ENCODE results near the gene ADAMTS16. TPM values are rescaled to one million over a fixed set of nuclear protein-coding genes. Genes with fewer than 3 reads are reported as not detected.
A peak's percentile ranks its signal among the peaks of the same experiment; 100 is the strongest.

ADAMTS16 gene
- total RNA-seq, 1 donor from 2014 or later, result 4.1 TPM

DNA sequence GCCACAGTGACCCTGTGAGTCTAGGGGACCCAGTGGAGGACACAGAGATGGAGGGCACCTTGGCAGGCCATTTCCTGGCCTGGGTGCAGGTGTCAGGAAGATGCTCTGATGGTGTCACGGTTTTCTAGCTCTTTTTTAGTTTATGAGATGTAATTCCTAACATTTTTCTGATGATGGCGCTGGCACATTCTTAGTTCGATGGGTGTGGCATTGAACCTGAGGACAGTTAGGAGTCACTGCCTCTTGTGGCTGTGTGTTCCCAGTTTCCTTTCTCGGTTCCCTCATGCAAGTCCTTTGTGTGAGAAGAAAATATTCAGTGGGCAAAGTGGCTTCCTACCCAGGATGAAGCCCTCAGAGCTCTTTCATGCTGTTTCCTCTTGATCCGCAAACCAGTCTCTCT lies 152.9 kb downstream of the ADAMTS16 start:
- H3K79me2 ChIP-seq (ENCODE audit: low read depth), result no peaks in the 10 kb centered on the region
- Mint-ChIP-seq H3K27me3 (ENCODE audit: insufficient read depth, low read depth) (peaks cover 6% of the 10 kb centered on the region), H3K4me1 (peaks cover 1% of the 10 kb centered on the region), H3K36me3 (no peaks in the 10 kb centered on the region), H3K27ac (no peak overlapping the region), H3K4me3 (no peak overlapping the region), H3K9me3 (peaks cover 6% of the 10 kb centered on the region)
- no peaks in the 10 kb centered on the region for H3K36me3 ChIP-seq
- no peak overlapping the region for H3K4me2 ChIP-seq
- no peak overlapping the region for H3K4me3 ChIP-seq
- no peaks in the 10 kb centered on the region for H3K4me1 ChIP-seq
- H4K20me1 ChIP-seq (ENCODE audit: low read depth), result no peaks in the 10 kb centered on the region
- no peak overlapping the region for H2AFZ ChIP-seq (replicated peaks)
- H3K27ac ChIP-seq, result no peak overlapping the region
- no peaks in the 10 kb centered on the region for H3K27me3 ChIP-seq
- DNase-seq (ENCODE audit: low spot score), result no peak
- peak; percentile 13 for TF ChIP-seq CTCF (IDR thresholded peaks at IDR 0.05)
- no peak for TF ChIP-seq EZH2 (IDR thresholded peaks at IDR 0.05)
- H3F3A ChIP-seq (ENCODE audit: low read depth), result no peaks in the 10 kb centered on the region
- no peak overlapping the region for H3K9ac ChIP-seq
- H3K9me3 ChIP-seq (ENCODE audit: low read depth), result no peaks in the 10 kb centered on the region

- no peak overlapping the region for H3K27ac Mint-ChIP-seq
- Histone ChIP-seq H3K36me3 (no peaks in the 10 kb centered on the region), H2AFZ (replicated peaks) (no peak overlapping the region), H3K4me2 (no peak overlapping the region), H3K9ac (no peak overlapping the region), H3K27ac (no peak overlapping the region), H3K4me3 (no peak overlapping the region), H3K9me3 (ENCODE audit: low read depth) (no peaks in the 10 kb centered on the region), H3K79me2 (ENCODE audit: low read depth) (no peaks in the 10 kb centered on the region), H3K27me3 (no peaks in the 10 kb centered on the region), H3K4me1 (peaks cover 6% of the 10 kb centered on the region), H4K20me1 (ENCODE audit: low read depth) (no peaks in the 10 kb centered on the region), H3F3A (ENCODE audit: low read depth) (no peaks in the 10 kb centered on the region)
- no peaks in the 10 kb centered on the region for H3K36me3 Mint-ChIP-seq
- DNase-seq (ENCODE audit: low spot score), result no peak
- H3K9me3 Mint-ChIP-seq, result peaks cover 6% of the 10 kb centered on the region
- H3K4me1 Mint-ChIP-seq, result peaks cover 11% of the 10 kb centered on the region
- H3K4me3 Mint-ChIP-seq, result no peak overlapping the region
- TF ChIP-seq EZH2 (IDR thresholded peaks at IDR 0.05) (no peak), CTCF (IDR thresholded peaks at IDR 0.05) (no peak), EZH2phosphoT487 (IDR thresholded peaks at IDR 0.05) (no peak)
- peaks cover 6% of the 10 kb centered on the region for H3K27me3 Mint-ChIP-seq (ENCODE audit: insufficient read depth, low read depth)
These were observed 154.3 kb downstream of the ADAMTS16 start for GRCh38 chr5:5294429-5294828.

- H3K4me2 ChIP-seq, result no peak overlapping the region
- no peaks in the 10 kb centered on the region for H3K79me2 ChIP-seq (ENCODE audit: low read depth)
- H3K27me3 ChIP-seq, result no peaks in the 10 kb centered on the region
- no peak overlapping the region for H3K27ac Mint-ChIP-seq
- peaks cover 6% of the 10 kb centered on the region for H3K9me3 Mint-ChIP-seq
- no peak overlapping the region for H3K27ac ChIP-seq
- H3K36me3 Mint-ChIP-seq, result no peaks in the 10 kb centered on the region
- H3K4me3 Mint-ChIP-seq, result no peak overlapping the region
- H3K9me3 ChIP-seq (ENCODE audit: low read depth), result no peaks in the 10 kb centered on the region
- no peak overlapping the region for H3K9ac ChIP-seq
- TF ChIP-seq CTCF (IDR thresholded peaks at IDR 0.05) (no peak), EZH2 (IDR thresholded peaks at IDR 0.05) (no peak), EZH2phosphoT487 (IDR thresholded peaks at IDR 0.05) (no peak)
- peaks cover 11% of the 10 kb centered on the region for H3K4me1 ChIP-seq
- H2AFZ ChIP-seq (replicated peaks), result no peak overlapping the region
- H4K20me1 ChIP-seq (ENCODE audit: low read depth), result no peaks in the 10 kb centered on the region
- no peak overlapping the region for H3K4me3 ChIP-seq
- peaks cover 5% of the 10 kb centered on the region for H3F3A ChIP-seq (ENCODE audit: low read depth)
- H3K27me3 Mint-ChIP-seq (ENCODE audit: insufficient read depth, low read depth), result peaks cover 3% of the 10 kb centered on the region
- peaks cover 11% of the 10 kb centered on the region for H3K4me1 Mint-ChIP-seq
- no peak for DNase-seq (ENCODE audit: low spot score)
- no peaks in the 10 kb centered on the region for H3K36me3 ChIP-seq
These were observed 155.2 kb downstream of the ADAMTS16 start for GRCh38 chr5:5295351-5295750.

Data from neural progenitor cell (in vitro differentiated cells).